Measurements from ENCODE around the gene CRACDL.
"Not testable (repeated sequence)": the region's sequence is repeated elsewhere in the genome, so short reads cannot be mapped to it uniquely, and the experiment has no call there.

Gene CRACDL

DNA sequence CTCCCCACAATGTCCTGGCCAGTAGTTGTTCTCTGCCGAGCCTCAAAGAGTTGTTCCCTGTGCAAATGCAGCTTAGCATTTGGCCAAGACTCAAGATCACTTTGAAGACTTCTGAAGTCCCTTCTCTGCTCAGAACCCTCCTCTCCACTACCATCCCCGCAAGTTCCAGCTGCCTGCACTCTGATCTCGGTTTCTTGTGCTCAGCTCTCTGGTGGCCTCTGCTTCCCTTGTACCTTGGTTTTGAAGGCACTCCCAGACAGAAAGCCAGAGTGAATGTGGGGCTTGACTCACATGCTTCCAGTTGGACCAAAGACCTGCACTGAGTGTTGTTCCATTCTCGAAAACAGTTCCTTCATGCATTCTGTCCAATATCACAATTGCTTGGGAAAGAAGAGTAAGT, 28.6 kb downstream of the CRACDL start:
- no peak for DNase-seq (ENCODE audit: low read depth, low spot score)

- no peak for DNase-seq (ENCODE audit: low read depth, low spot score)
Observed at GRCh38 chr2:98903767-98904485, 32.1 kb downstream of the CRACDL start.

DNA sequence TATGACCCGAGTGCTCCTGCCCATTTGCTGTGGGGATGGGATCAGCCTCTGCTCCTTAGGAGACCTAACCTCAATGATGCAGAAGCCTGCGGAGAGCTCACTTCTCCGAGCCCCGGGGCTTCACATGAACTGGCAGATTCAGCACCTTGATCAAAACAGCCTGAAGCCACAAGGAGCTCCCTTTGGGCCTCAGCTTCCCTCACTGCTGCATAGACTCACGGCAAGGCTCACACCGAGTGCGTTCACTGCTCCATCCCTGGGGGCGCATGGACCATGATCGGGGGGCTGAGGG, 33.0 kb downstream of the CRACDL start:
- DNase-seq (ENCODE audit: low read depth, low spot score), result no peak

- no peak for DNase-seq (ENCODE audit: low read depth, low spot score)
Observed at GRCh38 chr2:98902209-98903063, 33.6 kb downstream of the CRACDL start.

- no peak for DNase-seq (ENCODE audit: low read depth, low spot score)
Observed at GRCh38 chr2:98901702-98902101, 34.3 kb downstream of the CRACDL start.

DNA sequence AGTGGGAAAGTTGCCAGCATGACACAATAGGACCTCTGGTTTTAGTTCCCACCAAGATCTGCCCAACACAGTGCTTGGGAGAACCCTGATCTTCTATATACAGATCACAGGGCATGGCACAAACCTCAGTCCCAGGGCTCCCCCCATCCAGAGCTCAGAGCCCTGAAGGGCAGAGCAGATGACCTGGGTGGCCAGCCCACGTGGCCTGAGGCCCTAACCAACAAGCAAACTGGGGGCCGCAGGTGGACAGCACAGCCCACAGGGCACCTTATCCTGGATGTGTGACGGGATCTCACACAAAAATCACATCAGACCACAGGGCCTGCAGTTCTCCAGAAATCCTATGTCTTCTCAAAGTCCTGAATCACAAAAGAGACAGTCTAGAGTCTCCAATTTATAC, 34.7 kb downstream of the CRACDL start:
- no peak for DNase-seq (ENCODE audit: low read depth, low spot score)

DNA sequence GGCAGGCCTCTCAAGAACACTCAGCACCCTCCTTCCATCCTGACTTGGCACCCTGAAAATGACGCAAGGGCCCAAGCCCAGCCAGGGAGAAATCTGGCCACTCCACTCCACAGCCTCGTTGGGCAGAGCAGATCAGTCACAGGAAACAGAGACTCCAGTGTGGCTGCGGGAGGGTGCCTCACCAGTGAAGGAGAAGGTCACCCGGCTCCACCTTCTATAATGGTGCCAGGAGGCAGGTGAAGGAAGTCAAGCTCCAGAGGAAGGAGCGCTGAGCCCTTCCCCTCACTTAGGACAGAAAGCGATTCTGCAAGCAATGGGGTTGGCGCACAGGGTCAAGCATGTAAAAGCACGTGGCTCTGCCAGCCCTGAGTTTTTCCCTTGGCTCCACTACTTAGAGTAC, 35.3 kb downstream of the CRACDL start:
- no peak for DNase-seq (ENCODE audit: low read depth, low spot score)

DNA sequence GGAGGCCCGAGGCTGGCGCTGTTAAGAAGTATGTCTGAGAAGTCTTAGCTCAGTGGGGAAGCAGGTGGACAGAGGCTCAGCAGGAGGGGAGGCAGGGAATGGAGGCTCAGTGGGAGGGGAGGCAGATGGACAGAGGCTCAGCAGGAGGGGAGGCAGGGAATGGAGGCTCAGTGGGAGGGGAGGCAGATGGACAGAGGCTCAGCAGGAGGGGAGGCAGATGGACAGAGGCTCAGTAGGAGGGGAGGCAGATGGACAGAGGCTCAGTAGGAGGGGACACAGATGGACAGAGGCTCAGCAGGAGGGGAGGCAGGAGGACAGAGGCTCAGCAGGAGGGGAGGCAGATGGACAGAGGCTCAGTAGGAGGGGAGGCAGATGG, 36.3 kb downstream of the CRACDL start:
- not testable (repeated sequence) for DNase-seq (ENCODE audit: low read depth, low spot score)

- no peak for DNase-seq (ENCODE audit: low read depth, low spot score)
Observed at GRCh38 chr2:98899041-98899702, 36.9 kb downstream of the CRACDL start.

GRCh38 chr2:98898423-98898841, 37.6 kb downstream of the CRACDL start:
- DNase-seq (ENCODE audit: low read depth, low spot score), result no peak

DNA sequence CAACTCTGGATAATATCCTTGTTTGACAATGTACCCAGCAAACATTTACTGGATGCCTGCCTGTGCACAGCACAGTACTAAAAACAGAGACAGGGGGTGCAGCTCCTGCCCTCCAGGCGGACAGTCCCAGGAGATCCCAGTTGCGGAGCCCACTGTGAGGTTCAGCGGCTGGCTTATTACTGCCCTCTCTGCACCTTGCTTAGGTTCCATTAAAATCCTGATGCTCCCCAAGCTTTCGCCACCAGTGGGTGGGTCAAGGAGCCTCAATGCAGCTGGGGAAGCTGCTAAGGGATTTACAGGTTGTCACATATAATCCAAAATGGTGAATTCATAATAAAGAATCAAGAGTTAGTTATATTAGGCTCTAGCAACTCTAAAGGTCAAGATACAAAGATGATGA, 38.3 kb downstream of the CRACDL start:
- DNase-seq (ENCODE audit: low read depth, low spot score), result no peak

GRCh38 chr2:98896944-98897343, 39.1 kb downstream of the CRACDL start:
- DNase-seq (ENCODE audit: low read depth, low spot score), result no peak

GRCh38 chr2:98896416-98896815, 39.6 kb downstream of the CRACDL start:
- DNase-seq (ENCODE audit: low read depth, low spot score), result no peak

DNA sequence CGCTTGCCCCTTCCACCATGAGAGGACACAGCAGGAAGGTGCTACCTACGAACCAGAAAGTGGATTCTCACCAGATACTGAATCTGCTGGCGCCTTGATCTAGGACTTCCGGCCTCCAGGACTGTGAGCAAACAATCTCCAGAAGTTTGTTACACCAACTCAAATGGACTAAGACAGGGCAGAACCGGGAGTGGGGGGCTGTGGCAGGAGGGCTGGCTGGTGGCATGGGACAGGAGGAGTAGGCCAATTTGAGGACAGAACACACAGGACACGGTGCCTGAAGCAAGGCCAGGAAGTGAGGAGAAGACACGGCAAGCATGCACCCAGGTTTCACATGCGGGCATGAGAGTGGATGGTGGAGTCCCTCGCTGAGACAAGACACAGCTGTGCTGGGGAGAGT, 40.1 kb downstream of the CRACDL start:
- no peak for DNase-seq (ENCODE audit: low read depth, low spot score)

DNA sequence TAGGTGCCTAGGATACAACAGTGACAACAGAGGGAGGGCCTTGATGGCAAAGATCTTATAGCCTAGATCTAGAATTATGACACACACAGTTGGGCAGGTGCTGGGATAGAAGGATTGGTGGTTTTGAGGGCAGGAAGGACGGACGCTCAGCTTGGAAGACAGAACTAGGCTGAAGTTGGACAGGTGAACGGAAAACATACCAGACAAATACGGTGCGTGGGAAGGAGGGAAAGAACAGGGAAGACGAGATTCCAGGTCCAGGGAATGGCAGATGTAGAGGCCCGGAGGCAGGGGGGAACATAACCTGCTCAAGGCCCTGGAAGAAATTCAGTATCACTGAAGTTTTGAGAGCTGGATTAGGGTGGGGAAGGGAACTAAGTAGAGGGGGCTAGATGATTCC, 40.8 kb downstream of the CRACDL start:
- DNase-seq (ENCODE audit: low read depth, low spot score), result no peak

DNA sequence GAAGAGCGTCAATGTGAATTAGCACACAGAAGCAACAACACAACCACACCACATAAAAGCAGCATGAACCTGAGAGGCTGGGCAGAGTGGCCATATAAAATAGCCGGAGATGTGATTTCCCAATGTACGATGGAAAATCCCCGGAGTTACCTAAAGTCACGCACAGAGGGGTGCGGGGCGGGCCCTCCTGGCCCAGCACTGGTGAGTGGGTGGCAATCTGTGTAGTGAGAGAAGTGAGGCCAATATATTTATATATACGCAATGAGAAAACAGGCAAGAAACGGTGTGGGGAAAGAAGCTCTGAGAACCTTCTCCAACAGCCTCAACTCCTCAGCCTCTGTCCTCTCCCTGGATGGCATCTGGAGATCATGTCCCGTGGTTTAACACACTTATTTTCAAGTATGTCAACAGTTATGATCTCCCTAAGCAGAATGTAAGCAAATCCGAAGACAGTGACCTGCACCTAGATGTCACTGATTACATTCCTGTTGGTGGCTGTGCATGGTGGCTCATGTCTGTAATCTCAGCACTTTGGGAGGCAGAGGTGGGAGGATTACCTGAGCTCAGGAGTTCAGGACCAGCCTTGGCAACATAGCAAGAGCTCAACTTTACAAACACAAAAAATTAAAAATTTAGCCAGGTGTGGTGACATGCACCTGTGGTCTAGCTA, 41.6 kb downstream of the CRACDL start:
- DNase-seq (ENCODE audit: low read depth, low spot score), result no peak

DNA sequence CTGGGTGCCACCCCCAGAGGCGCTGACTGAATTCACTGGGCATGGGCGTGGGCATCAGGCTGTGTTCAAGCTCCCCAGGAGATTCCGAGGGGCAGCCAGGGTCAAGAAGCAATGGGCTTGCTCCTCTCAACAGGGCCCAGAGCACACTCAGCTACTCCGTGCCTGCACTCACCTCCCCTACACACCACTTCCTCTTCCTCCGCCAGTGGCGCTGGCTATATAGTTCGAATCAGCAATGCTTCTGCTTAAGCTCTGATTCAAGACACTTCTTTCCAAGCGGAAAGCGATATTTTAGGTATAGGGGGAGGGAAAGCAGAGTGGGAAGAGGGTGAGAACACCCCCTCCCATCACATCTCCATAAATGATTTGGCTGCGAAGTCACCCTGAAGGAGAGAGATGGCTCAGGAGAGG, 42.1 kb downstream of the CRACDL start:
- no peak for DNase-seq (ENCODE audit: low read depth, low spot score)

DNA sequence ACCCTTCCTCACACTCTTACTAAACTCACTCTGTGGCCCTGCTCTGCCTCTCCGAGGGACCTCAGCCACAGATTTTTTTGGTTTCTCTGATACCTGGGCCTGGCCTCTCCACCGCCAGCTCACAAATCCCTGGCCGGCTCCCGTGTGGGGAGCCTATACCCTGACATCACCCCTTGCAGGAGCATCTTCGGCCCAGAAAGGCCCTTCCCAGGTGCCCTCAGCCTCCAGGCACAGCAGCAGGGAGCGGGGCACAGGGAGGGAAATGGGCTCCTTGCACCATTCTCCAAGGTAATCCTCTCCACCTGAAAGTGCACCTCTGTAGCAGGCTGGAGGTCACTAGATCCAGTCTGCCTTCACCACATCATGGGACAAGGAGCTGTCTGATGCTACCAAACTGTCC, 43.2 kb downstream of the CRACDL start:
- no peak for DNase-seq (ENCODE audit: low read depth, low spot score)

- DNase-seq (ENCODE audit: low read depth, low spot score), result no peak
Observed at GRCh38 chr2:98891591-98891990, 44.4 kb downstream of the CRACDL start.

GRCh38 chr2:98886066-98886554, 49.9 kb downstream of the CRACDL start:
- no peak for DNase-seq (ENCODE audit: low read depth, low spot score)

GRCh38 chr2:98884658-98885057, 51.4 kb downstream of the CRACDL start:
- DNase-seq (ENCODE audit: low read depth, low spot score), result no peak

DNA sequence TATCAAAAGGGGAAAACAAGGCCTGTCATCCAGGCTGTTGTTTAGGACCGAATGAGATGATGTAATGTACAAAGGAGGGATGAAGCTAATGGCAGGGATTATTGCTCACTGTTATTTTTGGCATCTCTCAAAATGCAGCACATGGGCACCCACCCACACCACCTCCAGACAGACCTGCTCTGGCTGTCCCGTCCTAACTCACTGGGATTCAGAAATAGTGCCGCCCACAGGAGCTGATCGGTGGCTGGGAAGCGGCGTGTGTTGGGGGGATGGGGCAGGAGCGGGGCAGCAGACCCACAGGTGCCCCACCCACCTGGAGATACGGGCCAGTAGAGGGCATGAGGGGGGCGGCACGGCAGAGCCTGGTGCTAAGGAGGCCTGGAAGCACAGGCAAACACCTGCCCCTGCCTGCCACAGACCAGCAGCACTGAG, 52.2 kb downstream of the CRACDL start:
- no peak for DNase-seq (ENCODE audit: low read depth, low spot score)
